Measurements from ENCODE around the gene SLC15A4. TPM values are rescaled to one million over a fixed set of nuclear protein-coding genes. Genes with fewer than 3 reads are reported as not detected.

The SLC15A4 gene
- total and polyA plus RNA-seq, 2 of the 4 experiments (the other 2 are of a cell fraction), result 15.4 to 21.9 TPM

- H4K8ac ChIP-seq (ENCODE audit: low read depth in 2 of 2, low read length in 2 of 2), result no peak overlapping the region
- H3K4me1 ChIP-seq (ENCODE audit: control insufficient read depth, insufficient read depth, low read length), result no peaks in the 10 kb centered on the region
- H2AFZ ChIP-seq (replicated peaks; ENCODE audit: low read length, poor library complexity), result no peak overlapping the region
- DNase-seq (no peak), ATAC-seq (ENCODE audit: low read depth) (no peak)
- H3K14ac ChIP-seq (replicated peaks; ENCODE audit: low read depth, low read length), result no peak overlapping the region
- H3K4ac ChIP-seq (ENCODE audit: low read depth, low read length), result no peak overlapping the region
- no peak overlapping the region for H2BK5ac ChIP-seq (ENCODE audit: low read depth, low read length, poor library complexity, severe bottlenecking)
- peaks cover 7% of the 10 kb centered on the region for H3K9me3 ChIP-seq (ENCODE audit: control insufficient read depth, insufficient read depth, low read length)
- H3K23ac ChIP-seq (ENCODE audit: low read depth, low read length), result no peak overlapping the region
- no peaks in the 10 kb centered on the region for H3K79me1 ChIP-seq (ENCODE audit: low read depth in 1 of 2, low read length in 2 of 2)
- dilution Hi-C loops (cut with HindIII; ENCODE audit: low sequenced_read_pairs, unreplicated experiment) (no loop called here), intact Hi-C loops (cut with micrococcal nuclease) (no loop called here), in situ Hi-C loops (cut with MboI; ENCODE audit: low sequenced_read_pairs) (no loop called here)
- H4K20me1 ChIP-seq (ENCODE audit: insufficient read depth, low read length), result no peaks in the 10 kb centered on the region
- H3K36me3 ChIP-seq (ENCODE audit: control insufficient read depth, insufficient read depth, low read length), result no peaks in the 10 kb centered on the region
- H2AK5ac ChIP-seq (ENCODE audit: low read depth, low read length), result no peak overlapping the region
- H2AK9ac ChIP-seq (replicated peaks; ENCODE audit: low read depth, low read length, poor library complexity), result no peak overlapping the region
- TF ChIP-seq CEBPB (IDR thresholded peaks at IDR 0.05; ENCODE audit: low read depth, low read length) (no peak), NFE2L2 (IDR thresholded peaks at IDR 0.05; ENCODE audit: low read depth, low read length) (no peak), RAD21 (IDR thresholded peaks at IDR 0.05; ENCODE audit: low read length) (no peak)
- no peak overlapping the region for H3K4me2 ChIP-seq (ENCODE audit: low read depth, low read length)
- no peaks in the 10 kb centered on the region for H3K9me1 ChIP-seq (ENCODE audit: insufficient read depth, low read length)
- H4K91ac ChIP-seq (ENCODE audit: insufficient read depth, low read depth, low read length), result no peak overlapping the region
- H3K27ac ChIP-seq (ENCODE audit: insufficient read depth, low read length), result no peak overlapping the region
- no peak overlapping the region for H3K56ac ChIP-seq (ENCODE audit: extremely low read depth, insufficient read depth, low read length)
- no peak overlapping the region for H4K5ac ChIP-seq (ENCODE audit: low read depth, low read length)
- H2BK15ac ChIP-seq (ENCODE audit: low read depth, low read length), result no peak overlapping the region
- no peak overlapping the region for H2BK120ac ChIP-seq (ENCODE audit: low read depth, low read length)
- no peak overlapping the region for H3K4me3 ChIP-seq (ENCODE audit: insufficient read depth, low read depth, low read length)
- CTCF ChIA-PET, result no interaction called here
- no TSS peak for BruUV-seq (replicated peaks)
- POLR2A ChIA-PET (ENCODE audit: unreplicated experiment), result no interaction called here
- H3K27me3 ChIP-seq (ENCODE audit: control insufficient read depth, insufficient read depth, low read length), result no peaks in the 10 kb centered on the region
- no peak overlapping the region for H3K9ac ChIP-seq (ENCODE audit: low read depth, low read length)
- no peak overlapping the region for H3K18ac ChIP-seq (ENCODE audit: low read depth, low read length)
- H2BK20ac ChIP-seq (ENCODE audit: low read depth, low read length), result no peak overlapping the region
- WGBS, 2 experiments (ENCODE audit: extremely low coverage in 2 of 2, insufficient read length in 1 of 2), result 67% methylated on average over 1 of the region's 3 CpGs; no CpG with 5 or more reads in 1 of the 2 experiments
These were observed 69.5 kb downstream of the SLC15A4 start for GRCh38 chr12:128754275-128754674.

Data from IMR-90 (cell line).